Measurements from ENCODE around the gene ITPR3. TPM values are rescaled to one million over a fixed set of nuclear protein-coding genes. Genes with fewer than 3 reads are reported as not detected.

ITPR3 gene
- total and polyA plus RNA-seq, 3 donors from 2014 or later = 58.2 to 146 (median 80.3) TPM

GRCh38 chr6:33689148-33689494 is 68.0 kb downstream of the ITPR3 start:
- no peaks in the 10 kb centered on the region for H3K27me3 ChIP-seq
- no peak overlapping the region for H3K27ac ChIP-seq
- whole genome bisulfite sequencing, 2 donors = 82 to 89% methylated on average over 12 of the region's 12 CpGs
- no peak for TF ChIP-seq CTCF (IDR thresholded peaks at IDR 0.05)
- no peak for TF ChIP-seq POLR2A (IDR thresholded peaks at IDR 0.05)
- H3K36me3 ChIP-seq (ENCODE audit: low read depth, missing control alignments) = no peaks in the 10 kb centered on the region
- intact Hi-C loops (cut with DNase I; ENCODE audit: low total_unique reads) = loop anchor here (5.0 kb wide), 1 partner anchor 97 kb away; no protein-coding TSS in a partner anchor
- H3K4me1 ChIP-seq = peaks cover 15% of the 10 kb centered on the region
- H3K4me3 ChIP-seq = no peak overlapping the region
- DNase-seq = no peak
- H3K9me3 ChIP-seq = no peaks in the 10 kb centered on the region

GRCh38 chr6:33689879-33690278 is 68.8 kb downstream of the ITPR3 start:
- intact Hi-C loops (cut with DNase I; ENCODE audit: low total_unique reads) = loop anchor here (5.0 kb wide), 1 partner anchor 98 kb away; no protein-coding TSS in a partner anchor
- no peaks in the 10 kb centered on the region for H3K9me3 ChIP-seq
- no peaks in the 10 kb centered on the region for H3K27me3 ChIP-seq
- no peak overlapping the region for H3K4me3 ChIP-seq
- WGBS, 2 donors = 90 to 100% methylated on average over 1 to 10 of the region's 10 CpGs
- no peak overlapping the region for H3K27ac ChIP-seq
- DNase-seq = no peak
- no peaks in the 10 kb centered on the region for H3K36me3 ChIP-seq (ENCODE audit: low read depth, missing control alignments)
- no peak for TF ChIP-seq POLR2A (IDR thresholded peaks at IDR 0.05)
- no peak for TF ChIP-seq CTCF (IDR thresholded peaks at IDR 0.05)
- H3K4me1 ChIP-seq = peaks cover 14% of the 10 kb centered on the region

GRCh38 chr6:33690766-33691165 is 69.6 kb downstream of the ITPR3 start:
- Histone ChIP-seq H3K9me3 (no peaks in the 10 kb centered on the region), H3K27ac (no peak overlapping the region), H3K4me3 (no peak overlapping the region), H3K36me3 (ENCODE audit: low read depth, missing control alignments) (no peaks in the 10 kb centered on the region), H3K4me1 (peaks cover 15% of the 10 kb centered on the region), H3K27me3 (no peaks in the 10 kb centered on the region)
- intact Hi-C loops (cut with DNase I; ENCODE audit: low total_unique reads) = no loop called here
- no peak for DNase-seq
- WGBS, 2 donors = 91 to 93% methylated on average over 13 of the region's 13 CpGs
- TF ChIP-seq POLR2A (IDR thresholded peaks at IDR 0.05) (no peak), CTCF (IDR thresholded peaks at IDR 0.05) (no peak)

DNA sequence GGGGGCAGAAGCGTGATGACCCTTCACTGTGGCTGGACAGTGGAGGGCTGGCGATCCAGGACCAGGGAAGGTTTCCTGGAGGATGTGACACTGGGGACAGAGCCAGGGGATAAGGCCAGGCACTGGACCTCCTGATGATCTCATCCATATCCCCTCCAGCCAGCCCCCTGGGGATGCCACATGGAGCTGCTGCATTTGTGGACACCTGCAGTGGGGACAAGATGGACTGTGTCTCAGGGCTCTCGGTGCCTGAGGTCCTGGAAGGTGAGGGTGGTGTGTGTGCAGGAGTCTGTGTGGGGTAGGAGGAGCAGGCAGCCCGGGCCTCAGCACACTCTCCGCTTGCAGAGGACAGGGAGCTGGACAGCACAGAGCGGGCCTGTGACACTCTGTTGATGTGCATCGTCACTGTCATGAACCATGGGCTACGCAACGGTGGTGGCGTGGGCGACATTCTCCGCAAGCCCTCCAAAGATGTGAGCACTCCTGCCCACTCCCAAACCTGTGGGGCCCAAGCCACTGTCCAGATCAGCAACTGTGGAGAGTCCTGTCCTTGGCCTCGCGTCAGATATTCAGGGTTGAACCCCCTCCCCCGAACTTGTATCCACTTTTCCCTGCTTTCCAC is 70.4 kb downstream of the ITPR3 start:
- Histone ChIP-seq H3K9me3 (no peaks in the 10 kb centered on the region), H3K36me3 (ENCODE audit: low read depth, missing control alignments) (no peaks in the 10 kb centered on the region), H3K4me3 (no peak overlapping the region), H3K4me1 (peaks cover 23% of the 10 kb centered on the region), H3K27me3 (no peaks in the 10 kb centered on the region), H3K27ac (peak overlapping the region in 1 of 2 donors; percentile 53)
- WGBS, 2 donors = 83 to 86% methylated on average over 9 to 15 of the region's 15 CpGs
- intact Hi-C loops (cut with DNase I; ENCODE audit: low total_unique reads) = no loop called here
- DNase-seq = no peak
- TF ChIP-seq POLR2A (IDR thresholded peaks at IDR 0.05) (no peak), CTCF (IDR thresholded peaks at IDR 0.05) (no peak)
